Adrenal gland (tissue), 5 donors: ENCODE measurements around the gene HRH2.

ENCODE experiments used
- POLR2A ChIP-seq, 2 donors: fragments of 450-650 bp; IDR thresholded peaks; one replicate each; pipeline ENCODE4 v1.6.1; 2017; ENCODE audit warnings: antibody characterized with exemption in 2 of 2, mild to moderate bottlenecking in 2 of 2, moderate library complexity in 1 of 2
- TF ChIP-seq, protein P1 (sequence below), 6 experiments: fragments of 450-650 bp in 4 of 6; fragments of 200-600 bp in 2 of 6; sonication (generic) in 1 of 6; IDR thresholded peaks; 1 replicate in 5 of 6; 2 replicates in 1 of 6; pipeline versions ENCODE4 v1.5.1 to v1.8.0; 2016 to 2021; ENCODE audit warnings: antibody characterized with exemption in 6 of 6, mild to moderate bottlenecking in 2 of 6, moderate library complexity in 1 of 6
- donor health status: DM: no; HTN: no; CAD: no.

DNA sequence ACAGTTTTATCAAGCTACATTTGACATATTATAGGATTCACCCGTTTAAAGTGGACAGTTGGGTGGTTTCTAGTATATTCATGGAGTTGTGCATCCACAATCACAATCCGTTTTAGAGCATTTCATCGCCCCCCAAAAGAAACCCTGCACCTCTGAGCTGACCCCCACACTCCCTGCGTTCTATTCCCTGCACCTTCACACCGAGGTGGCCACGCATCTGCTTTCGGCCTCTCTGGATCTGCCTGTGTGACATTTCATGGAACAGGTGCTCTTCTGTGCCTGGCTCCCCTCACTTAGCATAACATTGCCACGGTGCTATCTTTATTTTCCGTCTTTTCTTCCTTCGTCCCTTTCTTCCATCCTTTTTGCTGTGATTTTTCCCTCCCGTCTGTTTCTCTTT is 32.7 kb downstream of the HRH2 start:
- TF ChIP-seq, protein P1, sequence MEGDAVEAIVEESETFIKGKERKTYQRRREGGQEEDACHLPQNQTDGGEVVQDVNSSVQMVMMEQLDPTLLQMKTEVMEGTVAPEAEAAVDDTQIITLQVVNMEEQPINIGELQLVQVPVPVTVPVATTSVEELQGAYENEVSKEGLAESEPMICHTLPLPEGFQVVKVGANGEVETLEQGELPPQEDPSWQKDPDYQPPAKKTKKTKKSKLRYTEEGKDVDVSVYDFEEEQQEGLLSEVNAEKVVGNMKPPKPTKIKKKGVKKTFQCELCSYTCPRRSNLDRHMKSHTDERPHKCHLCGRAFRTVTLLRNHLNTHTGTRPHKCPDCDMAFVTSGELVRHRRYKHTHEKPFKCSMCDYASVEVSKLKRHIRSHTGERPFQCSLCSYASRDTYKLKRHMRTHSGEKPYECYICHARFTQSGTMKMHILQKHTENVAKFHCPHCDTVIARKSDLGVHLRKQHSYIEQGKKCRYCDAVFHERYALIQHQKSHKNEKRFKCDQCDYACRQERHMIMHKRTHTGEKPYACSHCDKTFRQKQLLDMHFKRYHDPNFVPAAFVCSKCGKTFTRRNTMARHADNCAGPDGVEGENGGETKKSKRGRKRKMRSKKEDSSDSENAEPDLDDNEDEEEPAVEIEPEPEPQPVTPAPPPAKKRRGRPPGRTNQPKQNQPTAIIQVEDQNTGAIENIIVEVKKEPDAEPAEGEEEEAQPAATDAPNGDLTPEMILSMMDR (IDR thresholded peaks at IDR 0.05), result no peak
- no peak for TF ChIP-seq POLR2A (IDR thresholded peaks at IDR 0.05)
